Measurements from ENCODE around the gene EOMES.
"Not testable (repeated sequence)": the region's sequence is repeated elsewhere in the genome, so short reads cannot be mapped to it uniquely, and the experiment has no call there.

EOMES gene

GRCh38 chr3:27721717-27722564 is at the start of gene EOMES:
TSS of gene EOMES (minus strand) at chr3:27722323. CDS start at chr3:27722294, 29 bp downstream.
- DNase-seq, result no peak

GRCh38 chr3:27770384-27770783 is 48.3 kb upstream of the EOMES start:
- not testable (repeated sequence) for DNase-seq

- no peak for DNase-seq
These were observed 44.9 kb upstream of the EOMES start for GRCh38 chr3:27767000-27767399.

- DNase-seq, result no peak
These were observed 36.0 kb upstream of the EOMES start for GRCh38 chr3:27758083-27758482.

- no peak for DNase-seq
These were observed 34.8 kb upstream of the EOMES start for GRCh38 chr3:27756877-27757276.

GRCh38 chr3:27752926-27753325 is 30.8 kb upstream of the EOMES start:
- no peak for DNase-seq

- no peak for DNase-seq
These were observed 27.5 kb upstream of the EOMES start for GRCh38 chr3:27749643-27750042.

- DNase-seq, result no peak
These were observed 24.7 kb upstream of the EOMES start for GRCh38 chr3:27746838-27747237.

GRCh38 chr3:27740854-27741253 is 18.7 kb upstream of the EOMES start:
- DNase-seq, result no peak

- no peak for DNase-seq
These were observed 15.0 kb upstream of the EOMES start for GRCh38 chr3:27737091-27737490.

- DNase-seq, result no peak
These were observed 8.9 kb upstream of the EOMES start for GRCh38 chr3:27730774-27731659.

GRCh38 chr3:27729748-27730611 is 7.9 kb upstream of the EOMES start:
- DNase-seq, result no peak

- no peak for DNase-seq
These were observed 7.2 kb upstream of the EOMES start for GRCh38 chr3:27729325-27729724.

GRCh38 chr3:27728195-27729087 is 6.3 kb upstream of the EOMES start:
- DNase-seq, result no peak

GRCh38 chr3:27726240-27726639 is 4.1 kb upstream of the EOMES start:
- no peak for DNase-seq

GRCh38 chr3:27724459-27725197 is 2.5 kb upstream of the EOMES start:
- DNase-seq, result no peak

- no peak for DNase-seq
These were observed 1.8 kb upstream of the EOMES start for GRCh38 chr3:27723815-27724458.

- DNase-seq, result no peak
These were observed 1.3 kb upstream of the EOMES start for GRCh38 chr3:27723456-27723814.

- DNase-seq, result no peak
These were observed 900 bp upstream of the EOMES start for GRCh38 chr3:27723001-27723445.

GRCh38 chr3:27720899-27721716 is 1.0 kb downstream of the EOMES start:
- DNase-seq, result no peak

Measured in KG1 (cell line).